Panc1 (cell line): Measurements from ENCODE around the gene VWA8. TPM values are rescaled to one million over a fixed set of nuclear protein-coding genes. Genes with fewer than 3 reads are reported as not detected.
A peak's percentile ranks its signal among the peaks of the same experiment; 100 is the strongest.

Experiments
- ATAC-seq: fragments of 200-7000 bp; cut with Tn5 transposase; 2 replicates; pipeline ENCODE4 v1.9.1; 2020; ENCODE audit warnings: mild to moderate bottlenecking, moderate library complexity
- BruUV-seq: library from RNA; stranded (reverse); fragments of 400-500 nt; replicated peaks from 2 replicates; lab custom pipeline; 2021; lab: Mats Ljungman, UMichigan
- CTCF ChIA-PET: fragments of 300-600 bp; sonication (Branson Sonifier 250); formaldehyde crosslinking; loops from one replicate; lab custom pipeline; 2022; ENCODE audit warnings: antibody characterized with exemption; lab: Charles Lee
- POLR2A ChIA-PET: fragments of 300-600 bp; sonication (Branson Sonifier 250); formaldehyde crosslinking; loops from one replicate; lab custom pipeline; 2022; ENCODE audit warnings: antibody characterized with exemption; lab: Charles Lee
- DNase-seq: peaks from one replicate; pipeline ENCODE4 v3.0.0-alpha.2; 2010; ENCODE audit warnings: low read depth, low spot score
- H3K27ac ChIP-seq: 2 replicates; pipeline ENCODE4 v1.5.1; 2011; ENCODE audit warnings: mild to moderate bottlenecking, low read length, inconsistent platforms
- H3K27me3 ChIP-seq: fragments of 200-500 bp; sonication (Bioruptor generic); 2 replicates; pipeline ENCODE4 v1.6.0; 2014; ENCODE audit warnings: low read length, inconsistent platforms; ENCODE audit not compliant: control insufficient read depth, insufficient read depth
- H3K36me3 ChIP-seq: fragments of 200-500 bp; sonication (Bioruptor generic); 2 replicates; pipeline ENCODE4 v1.5.1; 2014; ENCODE audit warnings: inconsistent platforms, mild to moderate bottlenecking, low read length, moderate library complexity; ENCODE audit not compliant: control insufficient read depth, insufficient read depth
- H3K4me1 ChIP-seq: 2 replicates; pipeline ENCODE4 v1.5.1; 2011; ENCODE audit warnings: inconsistent platforms, mild to moderate bottlenecking, low read length, moderate library complexity; ENCODE audit not compliant: control insufficient read depth, insufficient read depth
- H3K4me3 ChIP-seq, 2 experiments: 2 replicates each; pipeline ENCODE4 v1.5.1; 2011 to 2012; ENCODE audit warnings: low read depth in 2 of 2, low read length in 2 of 2, mild to moderate bottlenecking in 2 of 2, inconsistent platforms in 1 of 2, moderate library complexity in 1 of 2
- H3K9me3 ChIP-seq: fragments of 200-500 bp; sonication (Bioruptor generic); 2 replicates; pipeline ENCODE4 v1.5.1; 2014; ENCODE audit warnings: low read depth, mild to moderate bottlenecking, inconsistent platforms, low read length, moderate library complexity; ENCODE audit not compliant: control insufficient read depth, insufficient read depth
- POLR2AphosphoS5 ChIP-seq: IDR thresholded peaks from 2 replicates; pipeline ENCODE4 v1.6.1; 2012; ENCODE audit warnings: mild to moderate bottlenecking, low read depth, low read length, moderate library complexity
- SIN3A ChIP-seq: IDR thresholded peaks from 2 replicates; pipeline ENCODE4 v1.6.1; 2012; ENCODE audit warnings: low read depth, mild to moderate bottlenecking, low read length, moderate library complexity, borderline replicate concordance; ENCODE audit not compliant: insufficient read depth
- TCF7L2 ChIP-seq: IDR thresholded peaks from 2 replicates; pipeline ENCODE4 v1.6.1; 2011; ENCODE audit warnings: mild to moderate bottlenecking, low read depth, low read length, inconsistent platforms
- in situ Hi-C: cut with HindIII; loops from 2 replicates; pipeline ENCODE4 v1.10.0; 2016; ENCODE audit warnings: low sequenced_read_pairs, low pct_unique_long_range_greater_than_20kb
- intact Hi-C: fragments of 100-400 bp; cut with micrococcal nuclease; formaldehyde crosslinking; loops from one replicate; pipeline ENCODE4 v1.10.0; 2022; ENCODE audit not compliant: unreplicated experiment
- total RNA-seq: library from RNA; stranded (reverse); gene quantifications from one replicate; pipeline ENCODE4 v1.2.1, GENCODE V29; 2021; ENCODE audit not compliant: unreplicated experiment
- TF ChIP-seq, protein P1 (sequence below), 2 experiments: IDR thresholded peaks; 2 replicates each; pipeline ENCODE4 v1.6.1; 2011 to 2012; ENCODE audit warnings: low read depth in 2 of 2, control low read depth in 1 of 2, low read length in 1 of 2, mild to moderate bottlenecking in 1 of 2, moderate library complexity in 1 of 2; ENCODE audit not compliant: insufficient read depth in 1 of 2
- TF ChIP-seq, protein P2 (sequence below): fragments of 450-650 bp; IDR thresholded peaks from 2 replicates; pipeline ENCODE4 v1.5.1; 2017; ENCODE audit warnings: mild to moderate bottlenecking

Gene VWA8
- total RNA-seq, 1 experiment from 2014 or later, result 11.2 TPM

DNA sequence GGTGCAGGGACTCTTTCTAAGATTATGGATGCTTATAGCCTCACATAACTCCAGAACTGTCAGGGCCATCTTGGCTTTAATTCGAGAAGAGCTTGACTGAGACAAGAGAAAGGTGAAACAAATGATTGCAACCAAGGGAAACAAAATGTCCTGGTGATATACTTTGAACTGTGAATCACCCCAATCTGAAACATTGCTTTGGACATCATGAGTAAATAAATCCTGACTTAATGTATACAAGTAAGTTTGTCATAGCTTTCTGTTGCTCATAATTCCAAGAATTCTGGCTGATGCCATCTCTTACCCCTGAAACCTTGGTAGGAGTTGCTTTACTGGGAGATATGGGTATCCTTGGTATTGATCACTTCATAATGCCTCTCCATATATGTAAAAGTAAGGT, 5.8 kb upstream of the VWA8 start:
- Histone ChIP-seq H3K4me3 (no peak overlapping the region), H3K27me3 (no peaks in the 10 kb centered on the region), H3K4me1 (no peaks in the 10 kb centered on the region; the same call in 1 of the 2 replicates), H3K9me3 (no peaks in the 10 kb centered on the region), H3K27ac (no peak overlapping the region), H3K36me3 (no peaks in the 10 kb centered on the region)
- POLR2A ChIA-PET, result no interaction called here
- no peak for ATAC-seq
- BruUV-seq, result no TSS peak
- CTCF ChIA-PET, result no interaction called here
- TF ChIP-seq TCF7L2 (no peak), SIN3A (no peak)
- DNase-seq, result no peak
- in situ Hi-C loops (no loop called here), intact Hi-C loops (no loop called here)

DNA sequence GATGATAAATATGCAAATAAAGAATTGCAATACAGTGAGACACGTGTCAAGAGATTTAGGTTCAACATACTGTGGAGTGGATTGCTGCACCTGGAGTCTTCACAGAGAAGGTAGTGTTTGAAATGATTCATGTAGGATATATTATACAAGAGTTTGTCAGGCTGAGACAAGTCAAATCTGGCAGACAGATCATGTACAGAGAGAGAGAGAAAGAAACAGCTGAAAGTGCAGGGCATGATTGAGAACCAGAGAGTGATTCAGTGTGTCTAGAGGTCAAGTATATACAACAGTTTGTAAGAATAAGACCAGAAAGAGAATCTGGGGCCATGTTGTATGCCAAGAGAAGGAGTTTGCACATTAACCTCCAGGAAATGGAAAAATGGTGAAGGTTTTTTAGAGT, 2.1 kb upstream of the VWA8 start:
- ChIA-PET CTCF (no interaction called here), POLR2A (interaction anchor here (0.5 kb wide), 1 partner anchor 101 kb away, joined by 3 read pairs; no protein-coding TSS in a partner anchor)
- Histone ChIP-seq H3K9me3 (no peaks in the 10 kb centered on the region), H3K36me3 (peaks cover 2% of the 10 kb centered on the region; the same call in 1 of the 2 replicates), H3K4me1 (peaks cover 11% of the 10 kb centered on the region; the same call in 1 of the 2 replicates), H3K4me3 (no peak overlapping the region), H3K27me3 (no peaks in the 10 kb centered on the region), H3K27ac (no peak overlapping the region)
- in situ Hi-C loops, result no loop called here
- TF ChIP-seq POLR2AphosphoS5 (no peak), SIN3A (no peak), TCF7L2 (no peak)
- TF ChIP-seq, protein P1, sequence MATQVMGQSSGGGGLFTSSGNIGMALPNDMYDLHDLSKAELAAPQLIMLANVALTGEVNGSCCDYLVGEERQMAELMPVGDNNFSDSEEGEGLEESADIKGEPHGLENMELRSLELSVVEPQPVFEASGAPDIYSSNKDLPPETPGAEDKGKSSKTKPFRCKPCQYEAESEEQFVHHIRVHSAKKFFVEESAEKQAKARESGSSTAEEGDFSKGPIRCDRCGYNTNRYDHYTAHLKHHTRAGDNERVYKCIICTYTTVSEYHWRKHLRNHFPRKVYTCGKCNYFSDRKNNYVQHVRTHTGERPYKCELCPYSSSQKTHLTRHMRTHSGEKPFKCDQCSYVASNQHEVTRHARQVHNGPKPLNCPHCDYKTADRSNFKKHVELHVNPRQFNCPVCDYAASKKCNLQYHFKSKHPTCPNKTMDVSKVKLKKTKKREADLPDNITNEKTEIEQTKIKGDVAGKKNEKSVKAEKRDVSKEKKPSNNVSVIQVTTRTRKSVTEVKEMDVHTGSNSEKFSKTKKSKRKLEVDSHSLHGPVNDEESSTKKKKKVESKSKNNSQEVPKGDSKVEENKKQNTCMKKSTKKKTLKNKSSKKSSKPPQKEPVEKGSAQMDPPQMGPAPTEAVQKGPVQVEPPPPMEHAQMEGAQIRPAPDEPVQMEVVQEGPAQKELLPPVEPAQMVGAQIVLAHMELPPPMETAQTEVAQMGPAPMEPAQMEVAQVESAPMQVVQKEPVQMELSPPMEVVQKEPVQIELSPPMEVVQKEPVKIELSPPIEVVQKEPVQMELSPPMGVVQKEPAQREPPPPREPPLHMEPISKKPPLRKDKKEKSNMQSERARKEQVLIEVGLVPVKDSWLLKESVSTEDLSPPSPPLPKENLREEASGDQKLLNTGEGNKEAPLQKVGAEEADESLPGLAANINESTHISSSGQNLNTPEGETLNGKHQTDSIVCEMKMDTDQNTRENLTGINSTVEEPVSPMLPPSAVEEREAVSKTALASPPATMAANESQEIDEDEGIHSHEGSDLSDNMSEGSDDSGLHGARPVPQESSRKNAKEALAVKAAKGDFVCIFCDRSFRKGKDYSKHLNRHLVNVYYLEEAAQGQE (IDR thresholded peaks at IDR 0.05; ENCODE audit: insufficient read depth in 1 of 2, low read depth in 2 of 2, low read length in 1 of 2), result no peak
- TF ChIP-seq, protein P2, sequence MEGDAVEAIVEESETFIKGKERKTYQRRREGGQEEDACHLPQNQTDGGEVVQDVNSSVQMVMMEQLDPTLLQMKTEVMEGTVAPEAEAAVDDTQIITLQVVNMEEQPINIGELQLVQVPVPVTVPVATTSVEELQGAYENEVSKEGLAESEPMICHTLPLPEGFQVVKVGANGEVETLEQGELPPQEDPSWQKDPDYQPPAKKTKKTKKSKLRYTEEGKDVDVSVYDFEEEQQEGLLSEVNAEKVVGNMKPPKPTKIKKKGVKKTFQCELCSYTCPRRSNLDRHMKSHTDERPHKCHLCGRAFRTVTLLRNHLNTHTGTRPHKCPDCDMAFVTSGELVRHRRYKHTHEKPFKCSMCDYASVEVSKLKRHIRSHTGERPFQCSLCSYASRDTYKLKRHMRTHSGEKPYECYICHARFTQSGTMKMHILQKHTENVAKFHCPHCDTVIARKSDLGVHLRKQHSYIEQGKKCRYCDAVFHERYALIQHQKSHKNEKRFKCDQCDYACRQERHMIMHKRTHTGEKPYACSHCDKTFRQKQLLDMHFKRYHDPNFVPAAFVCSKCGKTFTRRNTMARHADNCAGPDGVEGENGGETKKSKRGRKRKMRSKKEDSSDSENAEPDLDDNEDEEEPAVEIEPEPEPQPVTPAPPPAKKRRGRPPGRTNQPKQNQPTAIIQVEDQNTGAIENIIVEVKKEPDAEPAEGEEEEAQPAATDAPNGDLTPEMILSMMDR, result no peak
- no TSS peak for BruUV-seq
- ATAC-seq (no peak), DNase-seq (no peak)
- intact Hi-C loops, result no loop called here

DNA sequence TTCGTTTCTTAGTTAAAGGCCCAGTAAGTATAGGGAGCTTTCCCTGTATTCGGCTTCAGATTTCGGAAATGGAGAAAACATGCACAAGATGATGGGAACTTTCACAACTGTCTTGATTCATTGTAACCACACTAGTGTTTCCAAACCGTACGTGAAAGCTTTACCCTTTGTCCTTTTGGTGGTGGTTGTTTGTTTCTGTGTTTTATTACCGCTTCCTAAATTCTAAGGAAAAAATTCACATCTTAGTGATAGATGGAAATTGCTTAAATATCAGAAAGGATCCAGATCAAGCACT, 504 bp upstream of the VWA8 start:
- peaks cover 11% of the 10 kb centered on the region; the same call in 1 of the 2 replicates for H3K4me1 ChIP-seq
- CTCF ChIA-PET, result no interaction called here
- peak overlapping the region; percentile 95 for H3K27ac ChIP-seq
- H3K9me3 ChIP-seq, result no peaks in the 10 kb centered on the region
- POLR2A ChIA-PET, result no interaction called here
- no peaks in the 10 kb centered on the region for H3K27me3 ChIP-seq
- peak overlapping the region; percentile 69 to 82 for H3K4me3 ChIP-seq
- H3K36me3 ChIP-seq, result peaks cover 2% of the 10 kb centered on the region; the same call in 1 of the 2 replicates
- TF ChIP-seq TCF7L2 (no peak), SIN3A (no peak)
- TF ChIP-seq, protein P2, result no peak
- intact Hi-C loops, result no loop called here
- ATAC-seq, result no peak
- no peak for DNase-seq
- BruUV-seq, result no TSS peak
- in situ Hi-C loops, result no loop called here
